HepG2 (cell line): Measurements from ENCODE around the gene TEX22. TPM values are rescaled to one million over a fixed set of nuclear protein-coding genes. Genes with fewer than 3 reads are reported as not detected.
A peak's percentile ranks its signal among the peaks of the same experiment; 100 is the strongest.

Source experiments
- FOXO4 ChIP-seq: sonication (generic); formaldehyde crosslinking; conservative IDR thresholded peaks from 2 replicates; pipeline ENCODE4 v1.8.1; 2023; ENCODE audit warnings: missing genetic modification reagents
- HES4 ChIP-seq: sonication (generic); formaldehyde crosslinking; IDR thresholded peaks from 2 replicates; pipeline ENCODE4 v1.9.0; 2021; ENCODE audit warnings: mild to moderate bottlenecking, missing genetic modification reagents, borderline replicate concordance
- HNF4G ChIP-seq, 2 experiments: sonication (generic) in 1 of 2; formaldehyde crosslinking in 1 of 2; IDR thresholded peaks; 2 replicates each; pipeline versions ENCODE4 v1.4.0 to v1.6.1; 2011 to 2020; ENCODE audit warnings: borderline replicate concordance in 2 of 2, low read depth in 2 of 2, mild to moderate bottlenecking in 2 of 2, low read length in 1 of 2, missing genetic modification reagents in 1 of 2, moderate library complexity in 1 of 2
- NFATC3 ChIP-seq: sonication (generic); formaldehyde crosslinking; IDR thresholded peaks from 2 replicates; pipeline ENCODE4 v1.5.1; 2020; ENCODE audit warnings: mild to moderate bottlenecking, missing genetic modification reagents
- RAD21 ChIP-seq: fragments of 450-650 bp; formaldehyde crosslinking; IDR thresholded peaks from 2 replicates; pipeline ENCODE4 v1.5.0; 2020; ENCODE audit warnings: mild to moderate bottlenecking
- RXRB ChIP-seq: IDR thresholded peaks from 2 replicates; pipeline ENCODE4 v1.6.1; 2016; ENCODE audit warnings: borderline replicate concordance, missing genetic modification reagents, missing compliant biosample characterization
- STAT6 ChIP-seq: sonication (generic); formaldehyde crosslinking; IDR thresholded peaks from 2 replicates; pipeline ENCODE4 v1.4.0; 2020; ENCODE audit warnings: missing genetic modification reagents, mild to moderate bottlenecking, borderline replicate concordance
- WIZ ChIP-seq: sonication (generic); formaldehyde crosslinking; IDR thresholded peaks from 2 replicates; pipeline ENCODE4 v1.5.1; 2020; ENCODE audit warnings: mild to moderate bottlenecking, missing genetic modification reagents
- YEATS2 ChIP-seq: sonication (generic); formaldehyde crosslinking; IDR thresholded peaks from 2 replicates; pipeline ENCODE4 v1.4.0; 2020; ENCODE audit warnings: missing genetic modification reagents, borderline replicate concordance
- YY1 ChIP-seq: IDR thresholded peaks from 2 replicates; pipeline ENCODE4 v1.6.1; 2011; ENCODE audit warnings: low read length, low read depth, moderate library complexity, mild to moderate bottlenecking; ENCODE audit not compliant: insufficient read depth, insufficient replicate concordance
- ZBTB8A ChIP-seq: sonication (generic); formaldehyde crosslinking; IDR thresholded peaks from 2 replicates; pipeline ENCODE4 v1.4.0; 2020; ENCODE audit warnings: mild to moderate bottlenecking, low read depth, missing genetic modification reagents, borderline replicate concordance
- ZNF136 ChIP-seq: sonication (generic); formaldehyde crosslinking; IDR thresholded peaks from 2 replicates; pipeline ENCODE4 v1.8.1; 2022; ENCODE audit warnings: low read depth, mild to moderate bottlenecking, moderate library complexity, missing genetic modification reagents
- ZNF143 ChIP-seq: sonication (generic); formaldehyde crosslinking; IDR thresholded peaks from 2 replicates; pipeline ENCODE4 v1.4.0; 2020; ENCODE audit warnings: missing genetic modification reagents
- ZNF251 ChIP-seq: sonication (generic); formaldehyde crosslinking; IDR thresholded peaks from 2 replicates; pipeline ENCODE4 v1.9.0; 2021; ENCODE audit warnings: mild to moderate bottlenecking, missing genetic modification reagents
- ZUFSP ChIP-seq: sonication (generic); formaldehyde crosslinking; IDR thresholded peaks from 2 replicates; pipeline ENCODE4 v1.9.0; 2021; ENCODE audit warnings: missing genetic modification reagents, mild to moderate bottlenecking, borderline replicate concordance
- polyA plus RNA-seq, 8 experiments: library from polyadenylated mRNA; depleted of rRNA in 3 of 8; stranded (reverse) in 7 of 8; unstranded in 1 of 8; fragments of >200 nt; fragmentation: Illumina TruSeq in 4 of 8; extraction: Trizol in 4 of 8; gene quantifications; 2 replicates each; pipeline versions ENCODE4 v1.2.1 to v1.2.3, GENCODE V29; 2011 to 2016; ENCODE audit warnings: low read depth in 4 of 8, missing spikeins in 1 of 8, mixed read lengths in 1 of 8; ENCODE audit not compliant: insufficient read depth in 1 of 8
- total RNA-seq, 5 experiments: library from RNA; depleted of rRNA; stranded (reverse); fragments of >200 nt; fragmentation: Illumina TruSeq; extraction: Trizol; gene quantifications; 2 replicates each; pipeline ENCODE4 v1.2.3, GENCODE V29; 2016; ENCODE audit warnings: low read depth in 1 of 5
- TF ChIP-seq, protein P1 (sequence below): sonication (generic); formaldehyde crosslinking; conservative IDR thresholded peaks from 2 replicates; pipeline ENCODE4 v1.8.0; 2022; ENCODE audit warnings: low read depth, missing genetic modification reagents

Gene TEX22
- total and polyA plus RNA-seq, 2 of the 13 experiments (the other 11 are each of a cell fraction or from before 2014, with no cell fraction given), result 0.07 to 0.27 TPM

- TF ChIP-seq RAD21 (CRISPR knock-in tag) (no peak; the same call in 1 of the 2 replicates), ZUFSP (CRISPR knock-in tag) (no peak), YEATS2 (CRISPR knock-in tag) (no peak), STAT6 (CRISPR knock-in tag) (no peak), ZNF136 (CRISPR knock-in tag) (no peak), FOXO4 (CRISPR knock-in tag) (peak; percentile 90; the same call in 1 of the 2 replicates), RXRB (CRISPR knock-in tag) (no peak; the same call in 1 of the 2 replicates), HES4 (peak; percentile 86; the same call in 1 of the 2 replicates), NFATC3 (CRISPR knock-in tag) (no peak), YY1 (peak; percentile 56), ZNF251 (CRISPR knock-in tag) (no peak), HNF4G (IDR thresholded peaks at IDR 0.05; ENCODE audit: borderline replicate concordance, low read depth, low read length) (peak; percentile 54; the same call in 1 of the 2 replicates), HNF4G (CRISPR knock-in tag; IDR thresholded peaks at IDR 0.05; ENCODE audit: borderline replicate concordance, low read depth) (peak; percentile 73; the same call in 1 of the 2 replicates), ZBTB8A (no peak), WIZ (CRISPR knock-in tag) (no peak), ZNF143 (no peak)
- TF ChIP-seq, protein P1, sequence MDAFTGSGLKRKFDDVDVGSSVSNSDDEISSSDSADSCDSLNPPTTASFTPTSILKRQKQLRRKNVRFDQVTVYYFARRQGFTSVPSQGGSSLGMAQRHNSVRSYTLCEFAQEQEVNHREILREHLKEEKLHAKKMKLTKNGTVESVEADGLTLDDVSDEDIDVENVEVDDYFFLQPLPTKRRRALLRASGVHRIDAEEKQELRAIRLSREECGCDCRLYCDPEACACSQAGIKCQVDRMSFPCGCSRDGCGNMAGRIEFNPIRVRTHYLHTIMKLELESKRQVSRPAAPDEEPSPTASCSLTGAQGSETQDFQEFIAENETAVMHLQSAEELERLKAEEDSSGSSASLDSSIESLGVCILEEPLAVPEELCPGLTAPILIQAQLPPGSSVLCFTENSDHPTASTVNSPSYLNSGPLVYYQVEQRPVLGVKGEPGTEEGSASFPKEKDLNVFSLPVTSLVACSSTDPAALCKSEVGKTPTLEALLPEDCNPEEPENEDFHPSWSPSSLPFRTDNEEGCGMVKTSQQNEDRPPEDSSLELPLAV (CRISPR knock-in tag), result no peak
Observed at GRCh38 chr14:105419195-105420091, 21.1 kb downstream of the TEX22 start, which contains the start of gene MTA1 (continued).
